K562 (cell line): Measurements from ENCODE around the gene CCDC136. TPM values are rescaled to one million over a fixed set of nuclear protein-coding genes. Genes with fewer than 3 reads are reported as not detected.

Source experiments
- CBFA2T3 ChIP-seq: fragments of 450-650 bp; IDR thresholded peaks from 2 replicates; pipeline ENCODE4 v1.6.1; 2017
- GABPB1 ChIP-seq: sonication (generic); formaldehyde crosslinking; IDR thresholded peaks from 2 replicates; pipeline ENCODE4 v1.8.0; 2022; ENCODE audit warnings: mild to moderate bottlenecking, missing genetic modification reagents
- GTF2F1 ChIP-seq: IDR thresholded peaks from 2 replicates; pipeline ENCODE4 v1.6.1; 2011; ENCODE audit warnings: low read depth, low read length, improper control_type of control experiment
- KDM2B ChIP-seq: fragments of 250-450 bp; sonication (Bioruptor Pico); IDR thresholded peaks from 2 replicates; pipeline ENCODE4 v1.8.0; 2021; ENCODE audit warnings: mild to moderate bottlenecking, moderate library complexity
- PHF21A ChIP-seq: fragments of 450-650 bp; IDR thresholded peaks from 2 replicates; pipeline ENCODE4 v1.6.1; 2017; ENCODE audit warnings: low read depth, borderline replicate concordance
- RAD21 ChIP-seq, 2 experiments: fragments of 250-450 bp in 1 of 2; fragments of 450-650 bp in 1 of 2; sonication (Bioruptor Pico) in 1 of 2; formaldehyde crosslinking in 1 of 2; IDR thresholded peaks in 1 of 2; conservative IDR thresholded peaks in 1 of 2; 2 replicates each; pipeline versions ENCODE4 v1.4.0 to v1.8.0; 2020 to 2022; ENCODE audit warnings: mild to moderate bottlenecking in 2 of 2, moderate library complexity in 1 of 2
- SAFB2 ChIP-seq: fragments of 200-400 bp; formaldehyde crosslinking; IDR thresholded peaks from 2 replicates; pipeline ENCODE4 v1.6.1; 2018; ENCODE audit warnings: borderline replicate concordance, low read length, low read depth, moderate library complexity; ENCODE audit not compliant: severe bottlenecking
- TBL1XR1 ChIP-seq, 2 experiments: IDR thresholded peaks; 2 replicates each; pipeline ENCODE4 v1.6.1; 2012; ENCODE audit warnings: improper control_type of control experiment in 2 of 2, low read length in 2 of 2, mild to moderate bottlenecking in 1 of 2
- ZKSCAN8 ChIP-seq: fragments of 200-800 bp; sonication (Bioruptor generic); IDR thresholded peaks from 2 replicates; pipeline ENCODE4 v1.6.1; 2016; ENCODE audit warnings: missing genetic modification characterization, missing compliant biosample characterization
- ZNF41 ChIP-seq: fragments of 250-450 bp; sonication (Bioruptor Pico); conservative IDR thresholded peaks from 2 replicates; pipeline ENCODE4 v1.4.0; 2020; ENCODE audit warnings: mild to moderate bottlenecking
- polyA plus RNA-seq, 8 experiments: library from polyadenylated mRNA; depleted of rRNA in 4 of 8; stranded (reverse) in 5 of 8; unstranded in 3 of 8; fragments of >200 nt; fragmentation: Nextera tagmentation in 2 of 8; fragmentation: Illumina TruSeq in 1 of 8; extraction: Ambion mirVana in 2 of 8; extraction: Trizol in 1 of 8; gene quantifications; 2 replicates each; pipeline versions ENCODE4 v1.2.1 to v1.2.3, GENCODE V29; 2011 to 2014; ENCODE audit warnings: inconsistent platforms in 1 of 8, missing spikeins in 1 of 8
- total RNA-seq, 7 experiments: library from RNA; depleted of rRNA in 6 of 7; stranded (reverse); fragments of >200 nt in 6 of 7; fragmentation: Illumina TruSeq in 2 of 7; extraction: Trizol in 2 of 7; gene quantifications; 2 replicates each; pipeline versions ENCODE4 v1.2.1 to v1.2.3, GENCODE V29; 2011 to 2021; ENCODE audit warnings: low replicate concordance in 1 of 7
- TF ChIP-seq, protein P1 (sequence below), 3 experiments: fragments of 200-800 bp in 1 of 3; fragments of 250-450 bp in 1 of 3; fragments of 450-650 bp in 1 of 3; sonication (Bioruptor Pico) in 1 of 3; sonication (Bioruptor generic) in 1 of 3; formaldehyde crosslinking in 1 of 3; IDR thresholded peaks; 2 replicates each; pipeline versions ENCODE4 v1.6.1 to v1.8.0; 2016 to 2022; ENCODE audit warnings: mild to moderate bottlenecking in 2 of 3, missing genetic modification characterization in 2 of 3, missing compliant biosample characterization in 1 of 3, moderate library complexity in 1 of 3
- TF ChIP-seq, protein P2 (sequence below): sonication (generic); formaldehyde crosslinking; IDR thresholded peaks from 2 replicates; pipeline ENCODE4 v1.8.1; 2023; ENCODE audit warnings: mild to moderate bottlenecking, missing genetic modification reagents, moderate library complexity
- TF ChIP-seq, protein P3 (sequence below): fragments of 250-450 bp; sonication (Bioruptor Pico); IDR thresholded peaks from 2 replicates; pipeline ENCODE4 v1.5.0; 2020; ENCODE audit warnings: mild to moderate bottlenecking
- TF ChIP-seq, protein P4 (sequence below): fragments of 450-650 bp; formaldehyde crosslinking; IDR thresholded peaks from 2 replicates; pipeline ENCODE4 v1.4.0; 2020; ENCODE audit warnings: mild to moderate bottlenecking, moderate library complexity
- TF ChIP-seq, protein P5 (sequence below): IDR thresholded peaks from 3 replicates; pipeline ENCODE4 v1.6.1; 2011; ENCODE audit warnings: borderline replicate concordance, mild to moderate bottlenecking; ENCODE audit not compliant: insufficient read length, insufficient read depth
- TF ChIP-seq, protein P6 (sequence below): fragments of 450-650 bp; formaldehyde crosslinking; IDR thresholded peaks from 2 replicates; pipeline ENCODE4 v1.4.0; 2020; ENCODE audit warnings: mild to moderate bottlenecking, moderate library complexity

Gene CCDC136
- total and polyA plus RNA-seq, 9 of the 15 experiments (the other 6 are each of a cell fraction or from before 2014, with no cell fraction given), result 2.4 to 40.8 (median 26.5) TPM

DNA sequence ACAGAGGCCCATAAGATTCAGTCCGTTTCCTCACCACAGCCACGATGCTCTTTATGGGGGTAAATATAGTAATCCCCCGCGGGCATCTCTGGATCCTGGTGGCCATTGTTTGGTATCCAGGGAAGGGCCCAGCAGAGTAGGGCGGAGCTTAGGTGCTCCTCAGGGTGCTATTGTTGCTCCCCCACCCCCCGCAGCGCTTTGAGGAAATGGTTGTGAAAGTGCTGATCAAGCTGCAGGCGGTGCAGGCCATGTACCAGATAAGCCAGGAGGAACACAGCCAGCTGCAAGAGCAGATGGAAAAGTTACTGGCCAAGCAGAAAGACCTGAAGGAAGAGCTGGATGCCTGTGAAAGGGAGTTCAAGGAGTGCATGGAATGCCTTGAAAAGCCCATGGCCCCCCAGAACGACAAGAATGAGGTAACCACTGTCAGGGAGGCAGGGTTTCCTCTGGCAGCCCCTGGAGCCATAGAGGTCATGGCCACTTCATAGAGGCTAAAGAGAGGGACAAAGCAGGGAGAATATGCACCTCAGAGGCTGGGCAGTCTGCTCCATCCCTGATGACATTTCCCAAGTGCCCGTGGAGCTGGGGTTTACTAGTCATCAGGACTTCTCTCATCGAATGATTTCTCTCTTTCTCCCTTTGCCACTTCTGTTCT is 20.9 kb downstream of the CCDC136 start (continued):
- TF ChIP-seq, protein P1, sequence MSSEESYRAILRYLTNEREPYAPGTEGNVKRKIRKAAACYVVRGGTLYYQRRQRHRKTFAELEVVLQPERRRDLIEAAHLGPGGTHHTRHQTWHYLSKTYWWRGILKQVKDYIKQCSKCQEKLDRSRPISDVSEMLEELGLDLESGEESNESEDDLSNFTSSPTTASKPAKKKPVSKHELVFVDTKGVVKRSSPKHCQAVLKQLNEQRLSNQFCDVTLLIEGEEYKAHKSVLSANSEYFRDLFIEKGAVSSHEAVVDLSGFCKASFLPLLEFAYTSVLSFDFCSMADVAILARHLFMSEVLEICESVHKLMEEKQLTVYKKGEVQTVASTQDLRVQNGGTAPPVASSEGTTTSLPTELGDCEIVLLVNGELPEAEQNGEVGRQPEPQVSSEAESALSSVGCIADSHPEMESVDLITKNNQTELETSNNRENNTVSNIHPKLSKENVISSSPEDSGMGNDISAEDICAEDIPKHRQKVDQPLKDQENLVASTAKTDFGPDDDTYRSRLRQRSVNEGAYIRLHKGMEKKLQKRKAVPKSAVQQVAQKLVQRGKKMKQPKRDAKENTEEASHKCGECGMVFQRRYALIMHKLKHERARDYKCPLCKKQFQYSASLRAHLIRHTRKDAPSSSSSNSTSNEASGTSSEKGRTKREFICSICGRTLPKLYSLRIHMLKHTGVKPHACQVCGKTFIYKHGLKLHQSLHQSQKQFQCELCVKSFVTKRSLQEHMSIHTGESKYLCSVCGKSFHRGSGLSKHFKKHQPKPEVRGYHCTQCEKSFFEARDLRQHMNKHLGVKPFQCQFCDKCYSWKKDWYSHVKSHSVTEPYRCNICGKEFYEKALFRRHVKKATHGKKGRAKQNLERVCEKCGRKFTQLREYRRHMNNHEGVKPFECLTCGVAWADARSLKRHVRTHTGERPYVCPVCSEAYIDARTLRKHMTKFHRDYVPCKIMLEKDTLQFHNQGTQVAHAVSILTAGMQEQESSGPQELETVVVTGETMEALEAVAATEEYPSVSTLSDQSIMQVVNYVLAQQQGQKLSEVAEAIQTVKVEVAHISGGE (CRISPR knock-in tag; IDR thresholded peaks at IDR 0.05), result no peak
- TF ChIP-seq, protein P2, sequence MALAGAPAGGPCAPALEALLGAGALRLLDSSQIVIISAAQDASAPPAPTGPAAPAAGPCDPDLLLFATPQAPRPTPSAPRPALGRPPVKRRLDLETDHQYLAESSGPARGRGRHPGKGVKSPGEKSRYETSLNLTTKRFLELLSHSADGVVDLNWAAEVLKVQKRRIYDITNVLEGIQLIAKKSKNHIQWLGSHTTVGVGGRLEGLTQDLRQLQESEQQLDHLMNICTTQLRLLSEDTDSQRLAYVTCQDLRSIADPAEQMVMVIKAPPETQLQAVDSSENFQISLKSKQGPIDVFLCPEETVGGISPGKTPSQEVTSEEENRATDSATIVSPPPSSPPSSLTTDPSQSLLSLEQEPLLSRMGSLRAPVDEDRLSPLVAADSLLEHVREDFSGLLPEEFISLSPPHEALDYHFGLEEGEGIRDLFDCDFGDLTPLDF (CRISPR knock-in tag), result no peak
- TF ChIP-seq CBFA2T3 (peak; percentile 94), RAD21 (CRISPR knock-in tag; conservative IDR thresholded peaks at IDR 0.05 in 1 of 2, IDR thresholded peaks at IDR 0.05 in 1 of 2) (peak in 1 of 2 experiments; percentile 31; a peak in 3 of 4 replicates), KDM2B (CRISPR knock-in tag) (no peak), TBL1XR1 (IDR thresholded peaks at IDR 0.05; ENCODE audit: low read length in 2 of 2) (0 out of 4 replicates have a peak, but pooled peaks of 1 of the 2 experiments have one; percentile 19), ZNF41 (CRISPR knock-in tag) (no peak), ZKSCAN8 (CRISPR knock-in tag) (no peak), PHF21A (peak; percentile 62; the same call in 1 of the 2 replicates), SAFB2 (no peak), GTF2F1 (no peak), GABPB1 (CRISPR knock-in tag) (no peak)
- TF ChIP-seq, protein P3, sequence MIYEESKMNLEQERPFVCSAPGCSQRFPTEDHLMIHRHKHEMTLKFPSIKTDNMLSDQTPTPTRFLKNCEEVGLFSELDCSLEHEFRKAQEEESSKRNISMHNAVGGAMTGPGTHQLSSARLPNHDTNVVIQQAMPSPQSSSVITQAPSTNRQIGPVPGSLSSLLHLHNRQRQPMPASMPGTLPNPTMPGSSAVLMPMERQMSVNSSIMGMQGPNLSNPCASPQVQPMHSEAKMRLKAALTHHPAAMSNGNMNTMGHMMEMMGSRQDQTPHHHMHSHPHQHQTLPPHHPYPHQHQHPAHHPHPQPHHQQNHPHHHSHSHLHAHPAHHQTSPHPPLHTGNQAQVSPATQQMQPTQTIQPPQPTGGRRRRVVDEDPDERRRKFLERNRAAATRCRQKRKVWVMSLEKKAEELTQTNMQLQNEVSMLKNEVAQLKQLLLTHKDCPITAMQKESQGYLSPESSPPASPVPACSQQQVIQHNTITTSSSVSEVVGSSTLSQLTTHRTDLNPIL, result no peak
- TF ChIP-seq, protein P4, sequence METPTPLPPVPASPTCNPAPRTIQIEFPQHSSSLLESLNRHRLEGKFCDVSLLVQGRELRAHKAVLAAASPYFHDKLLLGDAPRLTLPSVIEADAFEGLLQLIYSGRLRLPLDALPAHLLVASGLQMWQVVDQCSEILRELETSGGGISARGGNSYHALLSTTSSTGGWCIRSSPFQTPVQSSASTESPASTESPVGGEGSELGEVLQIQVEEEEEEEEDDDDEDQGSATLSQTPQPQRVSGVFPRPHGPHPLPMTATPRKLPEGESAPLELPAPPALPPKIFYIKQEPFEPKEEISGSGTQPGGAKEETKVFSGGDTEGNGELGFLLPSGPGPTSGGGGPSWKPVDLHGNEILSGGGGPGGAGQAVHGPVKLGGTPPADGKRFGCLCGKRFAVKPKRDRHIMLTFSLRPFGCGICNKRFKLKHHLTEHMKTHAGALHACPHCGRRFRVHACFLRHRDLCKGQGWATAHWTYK (CRISPR knock-in tag), result no peak
- TF ChIP-seq, protein P5, sequence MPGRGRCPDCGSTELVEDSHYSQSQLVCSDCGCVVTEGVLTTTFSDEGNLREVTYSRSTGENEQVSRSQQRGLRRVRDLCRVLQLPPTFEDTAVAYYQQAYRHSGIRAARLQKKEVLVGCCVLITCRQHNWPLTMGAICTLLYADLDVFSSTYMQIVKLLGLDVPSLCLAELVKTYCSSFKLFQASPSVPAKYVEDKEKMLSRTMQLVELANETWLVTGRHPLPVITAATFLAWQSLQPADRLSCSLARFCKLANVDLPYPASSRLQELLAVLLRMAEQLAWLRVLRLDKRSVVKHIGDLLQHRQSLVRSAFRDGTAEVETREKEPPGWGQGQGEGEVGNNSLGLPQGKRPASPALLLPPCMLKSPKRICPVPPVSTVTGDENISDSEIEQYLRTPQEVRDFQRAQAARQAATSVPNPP, result no peak
- TF ChIP-seq, protein P6, sequence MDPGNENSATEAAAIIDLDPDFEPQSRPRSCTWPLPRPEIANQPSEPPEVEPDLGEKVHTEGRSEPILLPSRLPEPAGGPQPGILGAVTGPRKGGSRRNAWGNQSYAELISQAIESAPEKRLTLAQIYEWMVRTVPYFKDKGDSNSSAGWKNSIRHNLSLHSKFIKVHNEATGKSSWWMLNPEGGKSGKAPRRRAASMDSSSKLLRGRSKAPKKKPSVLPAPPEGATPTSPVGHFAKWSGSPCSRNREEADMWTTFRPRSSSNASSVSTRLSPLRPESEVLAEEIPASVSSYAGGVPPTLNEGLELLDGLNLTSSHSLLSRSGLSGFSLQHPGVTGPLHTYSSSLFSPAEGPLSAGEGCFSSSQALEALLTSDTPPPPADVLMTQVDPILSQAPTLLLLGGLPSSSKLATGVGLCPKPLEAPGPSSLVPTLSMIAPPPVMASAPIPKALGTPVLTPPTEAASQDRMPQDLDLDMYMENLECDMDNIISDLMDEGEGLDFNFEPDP, result no peak
